Endothelial cell of umbilical vein (primary cell): ENCODE data around the gene ENPP4. TPM values are rescaled to one million over a fixed set of nuclear protein-coding genes. Genes with fewer than 3 reads are reported as not detected.

Experiments
- BruUV-seq: library from RNA; stranded (reverse); fragments of 400-500 nt; replicated peaks from 2 replicates; lab custom pipeline; 2021; lab: Mats Ljungman, UMichigan
- CTCF ChIA-PET: fragments of 300-600, 350-600 bp; sonication (Branson Sonifier 250); formaldehyde crosslinking; loops from one replicate; lab custom pipeline; 2021; ENCODE audit warnings: antibody characterized with exemption, inconsistent platforms; lab: Charles Lee
- POLR2A ChIA-PET: fragments of 300-600, 350-600 bp; sonication (Branson Sonifier 250); formaldehyde crosslinking; loops from one replicate; lab custom pipeline; 2021; ENCODE audit warnings: antibody characterized with exemption, inconsistent platforms; lab: Charles Lee
- DNase-seq: peaks from one replicate; pipeline ENCODE4 v3.0.0-alpha.2; 2011; ENCODE audit warnings: low read depth, low spot score
- FAIRE-seq: peaks from 2 replicates; lab custom pipeline; 2011; peaks lifted over from hg19 to GRCh38; lab: Jason Lieb, UNC
- H2AFZ ChIP-seq: 2 replicates; pipeline ENCODE4 v1.6.0; 2012; ENCODE audit warnings: low read depth, low read length, control low read depth, inconsistent platforms
- H3K27ac ChIP-seq: 2 replicates; pipeline ENCODE4 v1.5.1; 2011; ENCODE audit warnings: low read depth, mild to moderate bottlenecking, control low read depth, low read length, moderate library complexity; ENCODE audit not compliant: insufficient read depth
- H3K27me3 ChIP-seq, 2 experiments: 2 replicates each; pipeline versions ENCODE4 v1.6.0 to v1.6.1; 2011; ENCODE audit warnings: low read length in 2 of 2, mixed read lengths in 1 of 2; ENCODE audit not compliant: control insufficient read depth in 2 of 2, insufficient read depth in 2 of 2
- H3K36me3 ChIP-seq, 2 experiments: 2 replicates in 1 of 2; 3 replicates in 1 of 2; pipeline ENCODE4 v1.5.1; 2011; ENCODE audit warnings: low read length in 2 of 2, mild to moderate bottlenecking in 1 of 2, moderate library complexity in 1 of 2; ENCODE audit not compliant: control insufficient read depth in 2 of 2, insufficient read depth in 2 of 2; ENCODE audit errors: extremely low read depth in 1 of 2
- H3K4me1 ChIP-seq: 3 replicates; pipeline ENCODE4 v1.5.1; 2011; ENCODE audit warnings: mild to moderate bottlenecking, low read length; ENCODE audit not compliant: control insufficient read depth, insufficient read depth; ENCODE audit errors: extremely low read depth
- H3K4me2 ChIP-seq: 2 replicates; pipeline ENCODE4 v1.6.1; 2011; ENCODE audit warnings: low read length, control low read depth, mixed read lengths; ENCODE audit not compliant: insufficient read depth
- H3K4me3 ChIP-seq, 3 experiments: fragments of 200-600 bp in 1 of 3; sonication (generic), shearing (Covaris generic) in 1 of 3; replicated peaks in 1 of 3; 2 replicates each; pipeline ENCODE4 v1.5.1; 2011 to 2016; ENCODE audit warnings: control low read depth in 3 of 3, low read length in 3 of 3, mild to moderate bottlenecking in 2 of 3, inconsistent platforms in 1 of 3, low read depth in 1 of 3, moderate library complexity in 1 of 3; ENCODE audit not compliant: insufficient read depth in 1 of 3
- H3K79me2 ChIP-seq: 2 replicates; pipeline ENCODE4 v1.6.0; 2012; ENCODE audit warnings: low read length, inconsistent platforms; ENCODE audit not compliant: control insufficient read depth, insufficient read depth
- H3K9ac ChIP-seq: replicated peaks from 2 replicates; pipeline ENCODE3; 2011; ENCODE audit warnings: low read length, control low read depth; ENCODE audit not compliant: insufficient read depth; ENCODE audit errors: extremely low read depth
- H3K9me1 ChIP-seq: replicated peaks from 3 replicates; pipeline ENCODE4 v1.6.0; 2011; ENCODE audit warnings: mild to moderate bottlenecking, low read length; ENCODE audit not compliant: control insufficient read depth, insufficient read depth; ENCODE audit errors: extremely low read depth
- H3K9me3 ChIP-seq: replicated peaks from 2 replicates; pipeline ENCODE4 v1.5.1; 2012; ENCODE audit warnings: low read length, inconsistent platforms; ENCODE audit not compliant: control insufficient read depth, insufficient read depth
- H4K20me1 ChIP-seq: replicated peaks from 2 replicates; pipeline ENCODE3; 2011; ENCODE audit warnings: mild to moderate bottlenecking, low read length; ENCODE audit not compliant: control insufficient read depth, insufficient read depth; ENCODE audit errors: extremely low read depth
- EZH2 ChIP-seq: IDR thresholded peaks from 2 replicates; pipeline ENCODE4 v1.6.1; 2012; ENCODE audit warnings: borderline replicate concordance, low read depth, mild to moderate bottlenecking, moderate library complexity, low read length, inconsistent platforms; ENCODE audit not compliant: severe bottlenecking
- FOS ChIP-seq: IDR thresholded peaks from 2 replicates; pipeline ENCODE4 v1.6.1; 2011; ENCODE audit warnings: mild to moderate bottlenecking, low read length, moderate library complexity, borderline replicate concordance; ENCODE audit not compliant: insufficient read depth
- GATA2 ChIP-seq: IDR thresholded peaks from 2 replicates; pipeline ENCODE4 v1.7.0; 2011; ENCODE audit warnings: low read depth, mild to moderate bottlenecking, moderate library complexity, mixed read lengths, low read length; ENCODE audit not compliant: insufficient read length, insufficient read depth
- JUN ChIP-seq: IDR thresholded peaks from 2 replicates; pipeline ENCODE4 v1.6.1; 2011; ENCODE audit warnings: borderline replicate concordance, low read depth; ENCODE audit not compliant: insufficient read length, insufficient read depth
- MYC ChIP-seq: IDR thresholded peaks from one replicate; pipeline ENCODE4 v1.6.1; 2011; ENCODE audit warnings: mild to moderate bottlenecking, low read depth, low read length
- POLR2A ChIP-seq: IDR thresholded peaks from 2 replicates; pipeline ENCODE4 v1.6.1; 2012; ENCODE audit warnings: low read depth, mild to moderate bottlenecking, control low read depth, low read length
- dilution Hi-C: fragments of 300-500 bp; cut with MboI; formaldehyde crosslinking; loops from one replicate; pipeline ENCODE4 v1.15.0; 2019; ENCODE audit warnings: low sequenced_read_pairs; ENCODE audit not compliant: extremely low pct_ligation_motif_present
- intact Hi-C: fragments of 100-400 bp; cut with micrococcal nuclease; formaldehyde crosslinking; loops from one replicate; pipeline ENCODE4 v1.10.0; 2022
- polyA plus RNA-seq, 4 experiments: library from polyadenylated mRNA; depleted of rRNA in 3 of 4; stranded (reverse) in 3 of 4; unstranded in 1 of 4; fragments of >200 nt; gene quantifications; 2 replicates each; pipeline versions ENCODE4 v1.2.1 to v1.2.3, GENCODE V29; 2011 to 2012; ENCODE audit warnings: missing spikeins in 1 of 4
- total RNA-seq: library from RNA; stranded (reverse); gene quantifications from 2 replicates; pipeline ENCODE4 v1.2.3, GENCODE V29; 2021
- TF ChIP-seq, protein P1 (sequence below), 2 donors: IDR thresholded peaks; 1 replicate in 1 of 2; 2 replicates in 1 of 2; pipeline ENCODE4 v1.5.1; 2011; ENCODE audit warnings: low read length in 2 of 2, mild to moderate bottlenecking in 2 of 2, moderate library complexity in 2 of 2, control low read depth in 1 of 2, inconsistent platforms in 1 of 2, low read depth in 1 of 2; ENCODE audit not compliant: insufficient read depth in 1 of 2; ENCODE audit errors: extremely low read depth in 1 of 2

Gene ENPP4
- total and polyA plus RNA-seq, 2 donors (not counting 3 experiments of a cell fraction or from before 2014, with no cell fraction given): 1.5 to 3.9 TPM

- Histone ChIP-seq H3K27ac (no peak overlapping the region), H2AFZ (no peak overlapping the region), H3K79me2 (no peaks in the 10 kb centered on the region), H3K27me3 (peaks cover 0 to 2% of the 10 kb centered on the region in 2 experiments), H3K4me2 (no peak overlapping the region), H4K20me1 (no peaks in the 10 kb centered on the region), H3K9ac (no peak overlapping the region), H3K9me1 (no peaks in the 10 kb centered on the region), H3K36me3 (no peaks in the 10 kb centered on the region), H3K4me1 (no peaks in the 10 kb centered on the region), H3K9me3 (no peaks in the 10 kb centered on the region), H3K4me3 (no peak overlapping the region)
- dilution Hi-C loops (no loop called here), intact Hi-C loops (no loop called here)
- TF ChIP-seq FOS (no peak), MYC (no peak), JUN (no peak), POLR2A (no peak), EZH2 (no peak), GATA2 (no peak)
- TF ChIP-seq, protein P1, sequence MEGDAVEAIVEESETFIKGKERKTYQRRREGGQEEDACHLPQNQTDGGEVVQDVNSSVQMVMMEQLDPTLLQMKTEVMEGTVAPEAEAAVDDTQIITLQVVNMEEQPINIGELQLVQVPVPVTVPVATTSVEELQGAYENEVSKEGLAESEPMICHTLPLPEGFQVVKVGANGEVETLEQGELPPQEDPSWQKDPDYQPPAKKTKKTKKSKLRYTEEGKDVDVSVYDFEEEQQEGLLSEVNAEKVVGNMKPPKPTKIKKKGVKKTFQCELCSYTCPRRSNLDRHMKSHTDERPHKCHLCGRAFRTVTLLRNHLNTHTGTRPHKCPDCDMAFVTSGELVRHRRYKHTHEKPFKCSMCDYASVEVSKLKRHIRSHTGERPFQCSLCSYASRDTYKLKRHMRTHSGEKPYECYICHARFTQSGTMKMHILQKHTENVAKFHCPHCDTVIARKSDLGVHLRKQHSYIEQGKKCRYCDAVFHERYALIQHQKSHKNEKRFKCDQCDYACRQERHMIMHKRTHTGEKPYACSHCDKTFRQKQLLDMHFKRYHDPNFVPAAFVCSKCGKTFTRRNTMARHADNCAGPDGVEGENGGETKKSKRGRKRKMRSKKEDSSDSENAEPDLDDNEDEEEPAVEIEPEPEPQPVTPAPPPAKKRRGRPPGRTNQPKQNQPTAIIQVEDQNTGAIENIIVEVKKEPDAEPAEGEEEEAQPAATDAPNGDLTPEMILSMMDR (IDR thresholded peaks at IDR 0.05; ENCODE audit: extremely low read depth in 1 of 2, insufficient read depth in 1 of 2, low read depth in 1 of 2, low read length in 2 of 2): no peak
- CTCF ChIA-PET: interaction anchor here (1.4 to 1.7 kb wide), 2 partner anchors 12 to 308 kb away, joined by 4 to 8 read pairs; no protein-coding TSS in a partner anchor
- FAIRE-seq (no peak), DNase-seq (no peak)
- no TSS peak for BruUV-seq
- POLR2A ChIA-PET: no interaction called here
These were observed 27.7 kb upstream of the ENPP4 start for GRCh38 chr6:46102123-46102522.
